HG03558 (cell line): ENCODE results near the gene MTCL3.

Source experiments
- ATAC-seq: cut with Tn5 transposase; IDR thresholded peaks from one replicate; pipeline ENCODE4 v1.9.1; 2021; ENCODE audit warnings: moderate number of reproducible peaks; ENCODE audit not compliant: unreplicated experiment; ENCODE audit errors: extremely low read depth

MTCL3 gene

GRCh38 chr6:127515794-127516661 lies 3.1 kb downstream of the MTCL3 start:
- ATAC-seq = peak; percentile 51

DNA sequence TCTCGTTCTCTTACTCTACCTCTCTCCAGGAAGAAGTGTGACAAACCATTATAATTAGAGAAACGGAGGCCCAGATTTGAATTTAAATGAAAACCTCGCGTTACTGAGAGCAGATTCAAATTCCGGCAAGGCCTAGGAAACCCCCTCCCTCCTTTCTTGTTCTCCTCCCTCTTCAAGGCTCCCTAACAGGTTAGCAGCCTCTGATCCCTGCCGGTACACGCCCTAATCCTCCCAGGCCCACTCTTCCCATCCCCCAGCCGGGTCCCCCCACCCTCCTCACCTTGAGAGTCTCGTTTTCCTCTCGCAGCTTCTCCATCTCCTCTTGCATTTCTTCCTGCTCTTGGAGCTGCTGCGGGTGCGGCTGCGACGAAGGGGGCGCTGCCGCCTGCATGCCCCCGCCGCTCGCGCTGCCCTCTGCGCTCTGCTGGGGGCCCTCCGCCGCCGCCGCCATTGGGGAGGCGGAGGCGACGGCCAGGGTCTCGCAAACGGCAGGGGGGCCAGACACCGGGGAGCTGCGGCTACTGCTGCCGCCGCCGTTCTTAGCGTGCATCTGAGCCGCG lies 3.8 kb downstream of the MTCL3 start:
- ATAC-seq = no peak

GRCh38 chr6:127514773-127515227 lies 4.3 kb downstream of the MTCL3 start:
- no peak for ATAC-seq

DNA sequence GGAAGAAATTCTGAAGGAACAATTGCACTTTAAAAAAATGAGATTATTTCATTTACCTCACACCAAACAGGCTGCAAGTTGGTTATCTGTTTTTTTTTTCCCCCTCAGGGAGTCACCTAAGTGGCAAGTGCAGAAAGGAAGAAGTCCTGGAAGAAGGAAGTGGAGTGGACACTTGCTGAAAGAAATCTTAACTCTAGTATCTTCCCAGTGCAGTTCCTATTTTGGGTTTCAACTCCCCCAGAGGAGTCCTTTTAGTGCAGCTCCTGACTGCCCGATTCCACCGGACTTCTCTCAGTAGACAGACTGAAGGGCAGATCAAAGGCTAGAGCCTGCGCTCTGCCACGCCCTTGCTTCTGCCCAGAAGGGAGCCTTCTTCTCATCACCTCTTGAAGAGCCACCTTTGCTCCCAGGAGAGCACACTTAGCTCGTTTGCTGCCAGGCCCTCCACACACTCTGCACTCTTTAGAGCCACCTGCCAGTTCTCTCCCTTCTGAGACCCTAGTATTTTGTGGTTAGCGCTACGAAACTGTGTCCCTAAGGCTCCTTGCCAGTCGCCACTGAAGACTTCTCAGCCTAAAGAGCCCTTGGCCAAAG lies 4.9 kb downstream of the MTCL3 start:
- ATAC-seq = no peak

DNA sequence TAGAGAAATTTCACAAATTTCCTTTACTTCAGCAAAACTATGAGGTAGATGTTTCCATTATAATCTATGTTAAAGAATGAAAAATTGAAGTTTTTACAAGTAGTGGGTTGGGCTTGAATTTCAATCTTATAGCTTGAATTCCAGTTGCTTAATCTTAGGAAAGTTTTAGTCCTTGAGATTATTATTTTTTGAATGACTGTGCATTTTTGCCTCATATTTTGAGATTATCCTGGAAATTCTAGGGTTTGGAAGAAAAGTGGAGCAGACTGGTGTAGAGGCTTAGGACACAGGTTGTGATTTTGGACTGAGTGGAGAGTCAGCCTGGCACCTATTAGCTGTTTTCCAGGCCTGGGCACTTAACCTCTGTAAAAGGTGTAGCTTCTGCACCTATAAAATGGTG lies 5.7 kb downstream of the MTCL3 start:
- no peak for ATAC-seq

GRCh38 chr6:127510876-127511275 lies 8.3 kb downstream of the MTCL3 start:
- ATAC-seq = no peak

GRCh38 chr6:127506894-127507293 lies 12.2 kb downstream of the MTCL3 start:
- ATAC-seq = no peak

- no peak for ATAC-seq
Observed at GRCh38 chr6:127503022-127503421, 16.1 kb downstream of the MTCL3 start.

DNA sequence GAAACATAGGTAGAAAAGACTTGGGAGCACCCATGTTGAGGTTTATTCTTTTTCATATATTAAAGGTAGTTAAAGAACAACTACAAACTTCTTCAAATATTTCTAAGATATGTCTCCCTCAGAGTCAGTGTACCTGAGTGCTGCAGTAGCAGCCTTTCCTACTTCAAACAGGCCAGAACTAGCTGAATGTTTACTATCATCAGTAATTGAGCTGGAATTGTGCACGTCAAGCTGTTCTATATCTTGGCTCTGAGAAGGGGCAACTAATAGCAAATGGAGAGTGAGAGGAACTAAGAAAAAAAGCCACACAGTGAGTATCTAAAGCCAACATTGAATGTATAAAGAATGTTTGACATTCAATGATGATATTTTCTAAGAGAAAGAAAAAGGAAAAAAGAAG lies 21.7 kb downstream of the MTCL3 start:
- no peak for ATAC-seq

GRCh38 chr6:127496471-127496870 lies 22.7 kb downstream of the MTCL3 start:
- ATAC-seq = no peak

DNA sequence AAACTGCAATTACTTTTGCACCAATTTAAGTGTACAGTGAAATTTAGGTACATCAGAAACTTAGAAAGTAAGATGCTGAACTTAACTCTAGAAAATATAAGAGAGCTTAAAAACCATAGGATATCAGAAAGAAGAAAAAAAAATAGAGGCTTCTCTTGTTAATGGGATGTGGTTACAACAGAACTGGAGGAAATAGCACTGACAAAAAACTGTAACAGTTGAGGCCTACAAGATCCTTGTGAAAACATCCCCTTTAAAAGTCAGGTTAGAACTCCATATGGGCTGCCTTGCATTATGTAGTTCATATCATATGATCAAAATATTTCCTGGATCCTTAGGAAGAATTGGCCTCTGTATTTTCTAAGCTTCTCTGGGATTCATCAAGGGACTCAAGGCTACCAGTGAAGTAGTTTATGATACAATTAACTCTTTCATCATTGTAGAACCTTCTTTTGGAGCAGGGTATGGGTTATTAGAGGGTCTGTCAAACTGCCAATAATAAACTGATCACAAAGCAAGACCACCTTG lies 24.8 kb downstream of the MTCL3 start:
- ATAC-seq = no peak

- no peak for ATAC-seq
Observed at GRCh38 chr6:127489248-127489647, 29.9 kb downstream of the MTCL3 start.

- ATAC-seq = no peak
Observed at GRCh38 chr6:127486934-127487333, 32.2 kb downstream of the MTCL3 start.

DNA sequence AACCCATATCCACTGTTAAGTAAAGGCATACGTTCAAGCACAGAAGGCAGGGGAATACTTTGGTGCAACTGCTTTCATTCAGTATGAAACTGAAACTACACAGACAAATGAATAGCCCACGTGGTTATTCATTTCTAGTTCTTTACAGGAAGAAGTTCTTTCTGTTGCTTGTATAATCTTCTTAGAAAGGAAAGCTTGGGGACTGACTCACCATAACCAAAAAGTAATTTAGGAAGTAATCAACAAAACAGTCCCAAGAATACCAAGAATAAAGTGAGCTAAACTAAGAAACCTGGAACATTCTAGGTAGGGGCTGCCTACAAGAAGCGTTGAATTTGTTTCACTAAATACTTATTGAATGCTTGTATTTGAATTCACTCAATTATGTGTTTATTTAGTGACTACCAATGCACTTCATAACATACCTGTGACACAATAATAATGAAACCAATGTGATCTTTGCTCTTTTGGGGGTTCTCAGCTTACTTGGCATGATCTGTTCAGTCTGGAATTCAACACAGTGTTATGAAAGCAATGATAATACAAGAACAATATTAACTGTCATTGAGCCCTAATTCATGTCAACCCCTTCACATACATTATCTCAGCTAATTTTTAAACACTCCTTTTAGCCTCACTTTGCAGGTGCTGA lies 34.8 kb downstream of the MTCL3 start:
- ATAC-seq = peak; percentile 98

GRCh38 chr6:127483399-127484055 lies 35.6 kb downstream of the MTCL3 start:
- ATAC-seq = peak; percentile 8

DNA sequence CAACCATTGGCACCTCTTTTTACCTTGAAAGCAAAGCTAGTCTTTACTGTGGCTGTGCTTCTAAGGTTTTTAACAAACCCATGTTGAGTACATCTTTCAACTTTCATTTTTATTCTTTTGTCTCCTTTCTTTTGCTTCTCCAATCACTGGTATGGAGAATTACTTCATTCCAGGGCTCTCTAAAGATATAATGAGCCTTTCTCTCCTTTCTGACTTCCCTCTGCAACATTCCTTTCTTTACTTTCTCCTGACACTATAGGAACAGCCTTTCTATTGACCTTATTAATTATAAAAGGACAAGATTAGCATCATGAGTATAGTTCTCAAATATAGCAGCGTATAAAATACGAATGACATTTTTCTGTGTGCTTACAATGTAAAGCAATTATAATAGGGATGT lies 36.8 kb downstream of the MTCL3 start:
- ATAC-seq = no peak

DNA sequence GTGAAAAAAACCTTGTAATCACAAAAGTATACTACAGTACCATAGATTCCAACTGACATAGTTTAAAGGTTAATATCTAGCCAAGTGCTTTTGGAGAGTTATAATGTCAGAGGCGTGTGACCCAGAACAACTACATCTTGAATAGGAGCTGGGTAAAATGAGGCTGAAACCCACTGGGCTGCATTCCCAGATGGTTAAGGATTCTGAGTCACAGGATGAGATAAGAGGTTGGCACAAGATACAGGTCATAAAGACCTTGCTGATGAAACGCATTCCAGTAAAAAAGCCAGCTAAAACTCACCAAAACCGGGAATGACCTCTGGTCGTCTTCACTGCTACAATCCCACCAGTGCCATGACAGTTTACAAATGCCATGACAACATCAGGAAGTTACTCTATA lies 37.5 kb downstream of the MTCL3 start:
- ATAC-seq = no peak

DNA sequence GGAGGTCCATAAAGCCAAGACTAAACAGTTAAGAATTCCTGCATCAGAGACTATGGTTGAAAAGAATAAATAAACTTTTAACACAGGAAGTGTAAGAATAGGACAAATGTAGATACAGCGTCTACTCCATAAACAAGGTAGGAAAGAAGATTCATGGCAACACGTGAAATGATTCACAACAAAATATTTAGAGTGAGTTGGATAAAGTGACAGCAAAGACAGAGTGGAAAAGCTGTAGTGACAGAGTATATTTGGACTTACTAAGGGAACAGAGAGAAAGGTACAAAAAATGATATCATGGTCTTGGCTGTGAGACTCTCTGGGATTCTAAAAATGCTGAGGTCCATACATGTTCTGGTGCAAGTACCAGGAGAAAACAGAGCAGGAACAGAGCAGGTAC lies 38.0 kb downstream of the MTCL3 start:
- no peak for ATAC-seq

GRCh38 chr6:127477658-127478057 lies 41.5 kb downstream of the MTCL3 start:
- no peak for ATAC-seq

- no peak for ATAC-seq
Observed at GRCh38 chr6:127475823-127476176, 43.3 kb downstream of the MTCL3 start.
